Gastroesophageal sphincter (tissue), 4 donors: ENCODE measurements around the gene DOCK10. TPM values are rescaled to one million over a fixed set of nuclear protein-coding genes. Genes with fewer than 3 reads are reported as not detected.

Experiments
- ATAC-seq: fragments of 150-250 bp; one replicate; pipeline ENCODE4 v1.9.1; 2016; ENCODE audit warnings: mild to moderate bottlenecking, moderate library complexity
- H3K27ac ChIP-seq, 4 donors: fragments of 200-600 bp; sonication (generic) in 3 of 4; 1 replicate in 3 of 4; 2 replicates in 1 of 4; pipeline ENCODE4 v1.5.1; 2016 to 2019
- H3K27me3 ChIP-seq: fragments of 200-600 bp; sonication (generic); one replicate; pipeline ENCODE4 v1.5.1; 2019
- H3K36me3 ChIP-seq, 2 donors: fragments of 200-600 bp; sonication (generic); one replicate each; pipeline ENCODE4 v1.5.1; 2019; ENCODE audit warnings: control low read depth in 1 of 2
- H3K4me1 ChIP-seq, 3 donors: fragments of 200-600 bp; sonication (generic); 1 replicate in 2 of 3; 2 replicates in 1 of 3; pipeline ENCODE4 v1.5.1; 2016 to 2019; ENCODE audit warnings: control low read depth in 2 of 3
- H3K4me3 ChIP-seq, 2 donors: fragments of 200-600 bp; sonication (generic); one replicate each; pipeline ENCODE4 v1.5.1; 2019; ENCODE audit warnings: mild to moderate bottlenecking in 1 of 2, moderate library complexity in 1 of 2
- H3K9me3 ChIP-seq, 3 donors: fragments of 200-600 bp; sonication (generic); one replicate each; pipeline ENCODE4 v1.5.1; 2017 to 2019; ENCODE audit warnings: control low read depth in 2 of 3
- CTCF ChIP-seq, 4 experiments: fragments of 200-600 bp in 2 of 4; fragments of 450-650 bp in 2 of 4; sonication (generic) in 1 of 4; IDR thresholded peaks; one replicate each; pipeline ENCODE4 v1.5.1; 2017 to 2019; ENCODE audit warnings: antibody characterized with exemption in 4 of 4, mild to moderate bottlenecking in 2 of 4, moderate library complexity in 2 of 4
- EP300 ChIP-seq: sonication (generic); formaldehyde crosslinking; IDR thresholded peaks from one replicate; pipeline ENCODE4 v1.6.1; 2017; ENCODE audit warnings: antibody characterized with exemption, mild to moderate bottlenecking
- POLR2A ChIP-seq, 2 donors: fragments of 450-650 bp; IDR thresholded peaks; one replicate each; pipeline ENCODE4 v1.6.1; 2017; ENCODE audit warnings: antibody characterized with exemption in 2 of 2, mild to moderate bottlenecking in 2 of 2, moderate library complexity in 1 of 2
- POLR2AphosphoS5 ChIP-seq: sonication (generic); formaldehyde crosslinking; IDR thresholded peaks from one replicate; pipeline ENCODE4 v1.6.1; 2017; ENCODE audit warnings: antibody characterized with exemption
- WGBS, 2 donors: methylation state at CpG; one replicate each; pipeline ENCODE4 v1.1.5; 2018; ENCODE audit warnings: low coverage in 1 of 2; 5-methylcytosine and 5-hydroxymethylcytosine counted together
- total RNA-seq, 4 donors: library from RNA; depleted of rRNA; stranded (reverse); fragments of >200 nt; gene quantifications; one replicate each; pipeline ENCODE4 v1.1.0, GENCODE V29; 2016

DOCK10 gene
- total RNA-seq, 4 donors from 2014 or later = 3.6 to 12.6 (median 7.3) TPM

- H3K4me1 ChIP-seq = peaks cover 0 to 12% (median 0%) of the 10 kb centered on the region in 3 donors
- H3K36me3 ChIP-seq = no peaks in the 10 kb centered on the region
- H3K9me3 ChIP-seq = no peaks in the 10 kb centered on the region
- WGBS, 2 donors = 73 to 86% methylated on average over 5 of the region's 5 CpGs
- ATAC-seq = no peak
- H3K4me3 ChIP-seq = no peak overlapping the region
- H3K27ac ChIP-seq = no peak overlapping the region
- no peaks in the 10 kb centered on the region for H3K27me3 ChIP-seq
- TF ChIP-seq POLR2AphosphoS5 (no peak), POLR2A (IDR thresholded peaks at IDR 0.05) (no peak), EP300 (no peak), CTCF (IDR thresholded peaks at IDR 0.05) (no peak)
Observed at GRCh38 chr2:224937887-224938286, 104.4 kb downstream of the DOCK10 start.

GRCh38 chr2:224934526-224935188 lies 107.6 kb downstream of the DOCK10 start:
- Histone ChIP-seq H3K27ac (no peak overlapping the region), H3K36me3 (no peaks in the 10 kb centered on the region), H3K27me3 (no peaks in the 10 kb centered on the region), H3K4me1 (peaks cover 0 to 29% (median 0%) of the 10 kb centered on the region in 3 donors), H3K9me3 (no peaks in the 10 kb centered on the region), H3K4me3 (no peak overlapping the region)
- no peak for TF ChIP-seq POLR2A (IDR thresholded peaks at IDR 0.05)
- TF ChIP-seq EP300 = no peak
- TF ChIP-seq POLR2AphosphoS5 = no peak
- no peak for TF ChIP-seq CTCF (IDR thresholded peaks at IDR 0.05)
- ATAC-seq = no peak
- WGBS, 2 donors = 20 to 59% methylated on average over 2 to 5 of the region's 5 CpGs

GRCh38 chr2:224933431-224933830 lies 108.8 kb downstream of the DOCK10 start:
- no peak overlapping the region for H3K4me3 ChIP-seq
- ATAC-seq = no peak
- peaks cover 0 to 34% (median 0%) of the 10 kb centered on the region in 3 donors for H3K4me1 ChIP-seq
- no peaks in the 10 kb centered on the region for H3K9me3 ChIP-seq
- no peak overlapping the region for H3K27ac ChIP-seq
- TF ChIP-seq POLR2A (IDR thresholded peaks at IDR 0.05) (no peak), POLR2AphosphoS5 (no peak), EP300 (no peak), CTCF (IDR thresholded peaks at IDR 0.05) (no peak)
- no peaks in the 10 kb centered on the region for H3K36me3 ChIP-seq
- 79 to 92% methylated on average over 2 of the region's 2 CpGs for WGBS, 2 donors
- no peaks in the 10 kb centered on the region for H3K27me3 ChIP-seq

- TF ChIP-seq POLR2A (IDR thresholded peaks at IDR 0.05) (no peak), POLR2AphosphoS5 (no peak), EP300 (no peak), CTCF (IDR thresholded peaks at IDR 0.05) (no peak)
- 94 to 96% methylated on average over 3 of the region's 3 CpGs for WGBS, 2 donors
- Histone ChIP-seq H3K9me3 (no peaks in the 10 kb centered on the region), H3K27ac (no peak overlapping the region), H3K27me3 (no peaks in the 10 kb centered on the region), H3K36me3 (no peaks in the 10 kb centered on the region), H3K4me1 (peaks cover 0 to 43% (median 4%) of the 10 kb centered on the region in 3 donors), H3K4me3 (no peak overlapping the region)
- ATAC-seq = no peak
Observed at GRCh38 chr2:224932522-224932921, 109.7 kb downstream of the DOCK10 start.

GRCh38 chr2:224931956-224932355 lies 110.3 kb downstream of the DOCK10 start:
- no peak overlapping the region for H3K4me3 ChIP-seq
- peaks cover 0 to 49% (median 4%) of the 10 kb centered on the region in 3 donors for H3K4me1 ChIP-seq
- TF ChIP-seq POLR2AphosphoS5 = no peak
- TF ChIP-seq EP300 = no peak
- no peak for TF ChIP-seq CTCF (IDR thresholded peaks at IDR 0.05)
- TF ChIP-seq POLR2A (IDR thresholded peaks at IDR 0.05) = no peak
- WGBS, 2 donors = 63% methylated on average over 4 of the region's 4 CpGs
- no peak overlapping the region for H3K27ac ChIP-seq
- no peaks in the 10 kb centered on the region for H3K27me3 ChIP-seq
- H3K9me3 ChIP-seq = no peaks in the 10 kb centered on the region
- no peak for ATAC-seq
- H3K36me3 ChIP-seq = no peaks in the 10 kb centered on the region
